GM12874 (cell line): ENCODE results near the gene ROS1.

Source experiments
- CTCF ChIP-seq: IDR thresholded peaks from 2 replicates; pipeline ENCODE4 v1.5.1; 2011; ENCODE audit warnings: low read depth, mild to moderate bottlenecking, control low read depth, low read length, moderate library complexity; ENCODE audit not compliant: insufficient read depth

Gene ROS1

GRCh38 chr6:117270055-117270842, 155.5 kb downstream of the ROS1 start:
- no peak for TF ChIP-seq CTCF

- no peak for TF ChIP-seq CTCF
These were observed 156.1 kb downstream of the ROS1 start for GRCh38 chr6:117269638-117270054.

- no peak for TF ChIP-seq CTCF
These were observed 156.8 kb downstream of the ROS1 start for GRCh38 chr6:117268924-117269323.

- TF ChIP-seq CTCF: peak; percentile 36; the same call in 1 of the 2 replicates
These were observed 157.8 kb downstream of the ROS1 start for GRCh38 chr6:117267766-117268534.

- TF ChIP-seq CTCF: no peak
These were observed 158.7 kb downstream of the ROS1 start for GRCh38 chr6:117267054-117267347.

GRCh38 chr6:117266257-117267053, 159.3 kb downstream of the ROS1 start:
- TF ChIP-seq CTCF: no peak

- no peak for TF ChIP-seq CTCF
These were observed 160.1 kb downstream of the ROS1 start, which contains the start of gene VGLL2 for GRCh38 chr6:117265410-117266256. VGLL2 (plus strand) TSS chr6:117265558; CDS start chr6:117265764, 206 bp downstream.
